HG03469 (cell line): ENCODE data around the gene ZNF335.
"Not testable (repeated sequence)": the region's sequence is repeated elsewhere in the genome, so short reads cannot be mapped to it uniquely, and the experiment has no call there.

Experiments
- ATAC-seq: cut with Tn5 transposase; IDR thresholded peaks from one replicate; pipeline ENCODE4 v1.9.1; 2021; ENCODE audit warnings: mild to moderate bottlenecking, moderate library complexity, moderate number of reproducible peaks; ENCODE audit not compliant: unreplicated experiment

The ZNF335 gene

DNA sequence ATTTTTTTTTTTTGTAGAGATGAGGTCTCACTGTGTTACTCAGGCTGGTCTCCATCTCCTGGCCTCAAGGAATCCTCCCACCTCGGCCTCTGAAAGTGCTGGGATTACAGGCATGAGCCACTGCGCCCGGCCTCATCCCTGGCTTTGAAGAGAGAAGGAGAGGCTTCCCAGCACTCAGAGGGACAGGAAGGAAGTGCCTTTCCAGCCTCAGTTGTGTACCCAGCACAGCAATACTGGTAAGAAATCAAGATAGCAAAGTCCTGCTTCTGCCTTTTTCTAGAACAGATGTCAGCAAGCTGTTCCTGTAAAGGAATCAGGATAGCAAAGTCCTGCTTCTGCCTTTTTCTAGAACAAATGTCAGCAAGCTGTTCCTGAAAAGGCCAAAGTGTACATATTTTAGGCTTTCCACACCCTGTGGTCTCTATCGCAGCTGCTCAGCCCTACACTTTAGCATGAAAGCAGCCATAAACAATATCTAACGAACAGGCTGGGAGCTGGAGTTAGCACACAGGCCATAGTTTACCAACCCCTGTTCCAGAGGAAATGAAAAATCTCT lies 53.7 kb downstream of the ZNF335 start:
- no peak for ATAC-seq

GRCh38 chr20:45917790-45918141 lies 54.2 kb downstream of the ZNF335 start:
- no peak for ATAC-seq

- ATAC-seq = no peak
These were observed 58.9 kb downstream of the ZNF335 start for GRCh38 chr20:45913116-45913515.

DNA sequence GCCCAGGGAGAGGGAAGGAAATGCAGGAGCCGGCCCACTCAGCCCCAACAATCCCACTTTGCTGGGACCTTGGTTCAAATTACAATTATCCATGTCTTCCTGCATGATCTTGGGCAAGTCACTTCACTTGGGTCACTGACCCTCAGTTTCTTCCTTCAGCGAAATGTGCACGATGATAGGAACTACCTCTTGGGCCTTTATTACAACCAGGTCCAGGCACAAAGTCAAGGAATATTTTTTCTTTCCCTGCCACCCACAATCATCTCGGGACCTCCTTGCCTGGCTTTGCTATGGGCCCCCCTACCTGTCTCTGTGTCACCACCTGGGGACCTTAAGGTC lies 59.7 kb downstream of the ZNF335 start:
- ATAC-seq = no peak

- no peak for ATAC-seq
These were observed 60.3 kb downstream of the ZNF335 start, which contains the start of gene PLTP for GRCh38 chr20:45911486-45912343. PLTP (minus strand) TSS chr20:45912155; CDS start chr20:45911452, 703 bp downstream.

DNA sequence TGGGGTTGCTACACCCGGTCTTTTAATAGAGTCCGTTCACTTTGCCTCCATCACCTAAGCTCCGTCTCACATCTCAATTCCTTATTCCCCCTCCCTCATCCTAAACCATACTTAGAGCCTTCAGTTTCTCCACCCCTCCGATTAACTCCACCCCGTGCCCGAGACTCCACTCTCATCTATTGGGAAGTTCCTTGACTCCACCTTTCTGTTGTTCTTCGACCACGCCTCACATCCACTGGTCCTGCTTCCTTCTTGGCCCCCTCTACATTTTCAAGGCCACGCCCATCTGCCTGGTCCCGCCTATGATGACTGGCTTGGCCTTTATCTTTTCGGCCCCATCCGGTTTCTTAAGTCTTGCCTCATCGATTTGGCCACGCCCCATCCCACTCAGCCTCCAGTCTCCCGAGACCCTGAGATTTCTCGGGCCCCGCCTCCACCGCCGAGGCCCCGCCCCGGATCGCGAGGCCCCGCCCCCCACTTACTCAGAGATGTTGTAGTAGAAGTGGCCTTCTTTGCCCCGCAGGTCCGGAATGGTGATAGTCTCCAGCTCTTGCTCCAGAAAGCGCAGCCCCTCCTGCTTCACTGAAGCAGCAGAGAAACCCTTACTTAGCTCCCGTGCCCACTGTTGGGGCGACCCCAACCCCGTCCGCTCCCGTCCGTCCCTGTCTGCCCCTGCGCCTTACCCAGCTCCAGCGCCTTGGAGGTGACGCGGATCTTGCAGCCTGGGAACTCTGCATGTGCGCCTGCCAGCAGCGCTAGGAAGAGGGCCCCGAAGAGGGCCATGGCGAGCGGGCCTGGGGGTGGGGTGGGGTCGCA lies 61.1 kb downstream of the ZNF335 start:
- peak; percentile 75 for ATAC-seq

- no peak for ATAC-seq
These were observed 62.0 kb downstream of the ZNF335 start for GRCh38 chr20:45909817-45910669.

DNA sequence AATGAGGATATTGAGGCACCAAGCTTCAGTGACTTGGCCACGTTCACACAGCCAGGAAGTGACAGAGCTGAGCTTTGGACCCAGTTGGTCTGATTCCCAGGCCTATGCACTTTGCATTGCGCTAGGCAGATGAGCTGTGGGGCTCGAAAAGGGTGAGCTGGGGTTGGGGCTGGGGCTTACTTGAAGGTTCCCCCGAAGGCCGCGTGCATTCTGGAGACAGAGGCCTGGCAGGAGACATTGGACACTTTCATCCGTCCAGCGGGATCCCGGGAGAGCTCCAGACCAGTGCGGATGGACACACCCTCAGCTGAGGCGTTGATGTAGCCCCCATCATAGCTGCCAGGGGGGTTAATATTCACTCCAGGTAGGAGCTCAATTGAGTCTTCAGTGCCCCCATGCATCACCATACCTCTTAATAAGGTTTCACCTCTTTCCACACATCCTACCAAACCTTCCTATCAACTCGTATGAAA lies 62.6 kb downstream of the ZNF335 start:
- ATAC-seq = no peak

- ATAC-seq = no peak
These were observed 63.9 kb downstream of the ZNF335 start for GRCh38 chr20:45908084-45908483.

GRCh38 chr20:45907219-45907948 lies 64.6 kb downstream of the ZNF335 start:
- no peak for ATAC-seq

DNA sequence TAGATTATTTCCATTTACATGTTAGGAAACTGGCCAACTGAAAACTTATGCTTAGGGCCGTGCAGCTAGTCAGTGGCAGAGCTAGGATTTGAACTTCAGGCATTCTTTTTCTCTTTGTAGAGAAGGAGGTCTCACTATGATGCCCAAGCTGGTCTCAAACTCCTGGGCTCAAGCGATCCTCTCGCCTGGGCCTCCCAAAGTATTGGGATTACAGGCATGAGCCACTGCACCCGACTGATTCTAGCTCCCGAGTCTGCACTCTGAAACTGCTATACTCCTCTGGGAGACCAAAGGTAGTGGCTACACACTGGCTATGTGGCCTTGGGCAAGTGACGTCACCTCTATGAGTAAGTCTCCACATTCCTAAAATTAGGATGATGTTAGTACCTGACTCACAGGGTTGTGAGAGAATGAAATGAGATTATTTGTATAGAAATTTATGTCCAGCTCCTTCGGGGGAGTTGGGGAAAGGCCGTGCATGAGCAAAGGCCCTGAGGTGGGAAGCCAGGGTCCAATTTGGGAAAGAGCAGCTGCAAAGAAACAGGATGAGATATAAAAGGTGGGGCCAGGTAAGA lies 66.4 kb downstream of the ZNF335 start:
- no peak for ATAC-seq

DNA sequence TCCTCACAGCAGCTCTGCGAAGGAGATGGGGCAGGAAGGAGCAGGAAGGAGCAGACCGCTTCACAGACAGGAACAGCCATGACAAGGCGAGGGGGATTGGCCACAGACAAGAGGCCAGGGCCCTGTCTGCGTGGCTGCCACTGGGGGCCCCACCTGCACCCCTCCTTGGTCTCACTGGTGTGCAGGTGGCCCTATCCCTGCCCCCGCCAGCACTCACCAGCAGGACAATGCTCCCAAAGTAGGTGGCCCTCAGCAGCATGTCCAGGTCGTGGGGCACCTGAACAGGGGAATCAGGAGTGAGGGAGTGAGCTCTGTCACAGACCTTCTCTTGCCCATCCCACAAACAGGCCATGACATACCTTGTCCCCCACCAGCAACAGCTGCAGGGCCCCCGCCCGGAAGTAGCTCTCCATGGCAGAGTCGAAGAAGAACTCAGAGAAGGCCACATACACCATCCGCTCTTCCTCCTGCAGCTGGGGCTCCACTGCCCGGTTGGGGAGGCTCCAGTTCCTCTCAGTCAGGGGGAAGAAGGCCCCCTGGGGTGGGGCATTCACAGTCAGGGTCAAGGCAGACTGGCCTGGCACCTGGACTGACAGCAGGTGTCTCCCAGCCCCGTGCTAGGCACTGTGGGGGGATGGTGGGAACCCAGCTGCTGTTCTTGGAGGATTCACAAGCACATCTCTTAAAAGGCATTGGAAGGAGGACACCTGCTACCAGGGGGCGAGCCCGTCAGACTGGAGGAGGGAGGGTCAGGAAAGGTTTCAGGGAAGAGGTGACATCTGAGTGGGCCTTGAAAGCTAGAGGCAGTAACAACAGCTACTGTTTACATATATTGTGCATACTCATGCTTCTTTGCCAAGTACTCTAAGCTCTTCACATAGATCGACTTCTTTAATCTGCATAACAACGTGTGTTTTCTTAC lies 67.2 kb downstream of the ZNF335 start:
- no peak for ATAC-seq

DNA sequence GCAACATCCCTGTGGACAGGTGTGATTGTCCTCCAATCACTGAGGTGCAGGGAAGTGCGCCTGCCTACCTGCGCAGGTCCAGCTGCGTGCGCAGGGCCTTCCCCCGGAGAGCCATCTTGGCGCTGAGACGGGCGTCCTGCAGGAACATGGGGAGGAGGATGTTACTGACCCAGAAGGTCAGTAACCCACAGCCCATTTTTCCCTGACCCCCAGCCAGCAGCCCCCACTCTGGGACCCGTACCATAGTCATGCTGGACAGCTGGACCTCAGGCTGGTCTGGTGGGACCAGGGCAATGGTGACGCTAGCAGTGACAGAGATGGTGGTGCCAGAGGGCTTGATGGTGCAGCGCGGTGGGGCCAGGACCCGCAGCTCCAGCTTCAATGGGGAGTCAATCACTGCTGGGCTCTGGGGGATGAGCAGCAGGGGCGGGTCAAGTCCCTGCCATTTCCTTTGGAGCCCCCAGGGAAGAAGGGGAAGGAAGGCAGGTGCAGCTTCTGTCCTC lies 69.8 kb downstream of the ZNF335 start:
- no peak for ATAC-seq

GRCh38 chr20:45901332-45901731 lies 70.7 kb downstream of the ZNF335 start:
- not testable (repeated sequence) for ATAC-seq

DNA sequence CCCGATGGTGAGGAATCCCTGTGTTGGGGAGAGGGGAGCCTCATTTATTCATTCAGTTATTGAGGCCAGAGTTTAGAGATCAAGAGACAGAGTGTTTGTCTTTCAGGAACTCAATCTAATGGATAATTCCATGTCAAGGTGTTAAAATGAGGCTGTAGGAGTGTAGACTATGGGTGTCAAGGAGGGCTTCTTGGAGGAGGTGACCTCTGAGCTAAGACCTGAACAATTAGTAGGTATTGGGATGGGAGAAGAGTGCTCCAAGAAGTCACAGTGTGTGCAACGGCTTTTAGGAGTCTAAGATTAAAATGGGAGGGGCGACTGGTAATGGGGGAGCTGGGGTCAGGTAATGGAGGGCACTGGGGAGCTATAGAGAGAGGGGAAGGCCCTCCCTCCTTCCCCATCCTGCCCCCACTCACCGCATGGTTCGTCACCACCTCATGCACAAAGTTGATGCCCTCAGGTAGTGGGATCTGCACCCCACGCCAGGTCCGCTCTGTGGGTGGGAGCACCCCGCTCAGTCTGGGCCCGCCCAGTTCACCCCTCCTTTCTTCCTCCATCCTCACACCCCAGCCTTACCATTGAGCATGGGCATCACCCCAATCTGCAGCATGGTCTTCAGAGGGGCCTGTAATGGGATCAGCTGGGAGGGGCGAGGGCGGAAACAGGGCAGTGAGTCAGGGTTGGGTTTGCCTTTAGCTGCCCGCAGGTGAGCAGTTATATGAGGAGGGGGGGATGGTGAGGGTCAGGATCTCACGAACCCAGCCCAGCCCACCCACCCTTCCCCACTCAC lies 72.8 kb downstream of the ZNF335 start:
- ATAC-seq = no peak
